ENCODE measurements around the gene ARHGEF40. TPM values are rescaled to one million over a fixed set of nuclear protein-coding genes. Genes with fewer than 3 reads are reported as not detected.

ARHGEF40 gene
- polyA plus RNA-seq, 1 donor (not counting 4 experiments of a cell fraction or from before 2014, with no cell fraction given) = 8.7 TPM

- Histone ChIP-seq H3K79me2 (ENCODE audit: control insufficient read depth, insufficient read depth, low read length) (no peaks in the 10 kb centered on the region), H3K9me3 (ENCODE audit: control insufficient read depth, low read depth, low read length) (no peaks in the 10 kb centered on the region), H3K36me3 (ENCODE audit: control insufficient read depth in 2 of 2, extremely low read depth in 1 of 2, insufficient read depth in 2 of 2, low read length in 2 of 2) (no peaks in the 10 kb centered on the region), H3K4me3 (ENCODE audit: control insufficient read depth in 2 of 3, extremely low read depth in 1 of 3, insufficient read depth in 2 of 3, low read depth in 1 of 3, low read length in 3 of 3) (no peak overlapping the region), H3K27ac (ENCODE audit: control insufficient read depth, insufficient read depth, low read length) (no peak overlapping the region), H3K4me1 (ENCODE audit: control insufficient read depth, extremely low read depth, insufficient read depth, low read length) (no peaks in the 10 kb centered on the region), H3K9ac (ENCODE audit: control insufficient read depth, extremely low read depth, insufficient read depth, low read length) (no peak overlapping the region), H2AFZ (ENCODE audit: control insufficient read depth, low read length) (no peak overlapping the region), H4K20me1 (ENCODE audit: control insufficient read depth, extremely low read depth, insufficient read depth, low read length) (no peaks in the 10 kb centered on the region), H3K9me1 (ENCODE audit: control insufficient read depth, extremely low read depth, insufficient read depth, low read length) (no peaks in the 10 kb centered on the region), H3K4me2 (ENCODE audit: control insufficient read depth, extremely low read depth, insufficient read depth, low read depth, low read length) (no peak overlapping the region), H3K27me3 (ENCODE audit: control insufficient read depth, extremely low read depth, insufficient read depth, low read length) (no peaks in the 10 kb centered on the region)
- DNase-seq (ENCODE audit: low read depth, low spot score) = no peak
- no peak for FAIRE-seq
- no peak for TF ChIP-seq EZH2 (IDR thresholded peaks at IDR 0.05; ENCODE audit: low read length)
- TF ChIP-seq CTCF (optimal IDR thresholded peaks at IDR 0.05 in 1 of 3, IDR thresholded peaks at IDR 0.05 in 1 of 3, conservative IDR thresholded peaks at IDR 0.05 in 1 of 3; ENCODE audit: extremely low read depth in 1 of 3, insufficient read depth in 2 of 3, low read length in 3 of 3) = no peak
- dilution Hi-C loops (cut with MboI; ENCODE audit: extremely low pct_ligation_motif_present, low sequenced_read_pairs) = no loop called here
These were observed 16.7 kb upstream of the ARHGEF40 start for GRCh38 chr14:21053184-21054122.

GRCh38 chr14:21054123-21054767 is 15.9 kb upstream of the ARHGEF40 start:
- no peaks in the 10 kb centered on the region for H3K79me2 ChIP-seq (ENCODE audit: control insufficient read depth, insufficient read depth, low read length)
- no peaks in the 10 kb centered on the region for H3K9me1 ChIP-seq (ENCODE audit: control insufficient read depth, extremely low read depth, insufficient read depth, low read length)
- H3K4me2 ChIP-seq (ENCODE audit: control insufficient read depth, extremely low read depth, insufficient read depth, low read depth, low read length) = no peak overlapping the region
- no peaks in the 10 kb centered on the region for H3K36me3 ChIP-seq (ENCODE audit: control insufficient read depth in 2 of 2, extremely low read depth in 1 of 2, insufficient read depth in 2 of 2, low read length in 2 of 2)
- no peak for TF ChIP-seq CTCF (optimal IDR thresholded peaks at IDR 0.05 in 1 of 3, IDR thresholded peaks at IDR 0.05 in 1 of 3, conservative IDR thresholded peaks at IDR 0.05 in 1 of 3; ENCODE audit: extremely low read depth in 1 of 3, insufficient read depth in 2 of 3, low read length in 3 of 3)
- TF ChIP-seq EZH2 (IDR thresholded peaks at IDR 0.05; ENCODE audit: low read length) = no peak
- H2AFZ ChIP-seq (ENCODE audit: control insufficient read depth, low read length) = no peak overlapping the region
- FAIRE-seq (no peak), DNase-seq (ENCODE audit: low read depth, low spot score) (no peak)
- H3K27ac ChIP-seq (ENCODE audit: control insufficient read depth, insufficient read depth, low read length) = no peak overlapping the region
- no peak overlapping the region for H3K4me3 ChIP-seq (ENCODE audit: control insufficient read depth in 2 of 3, extremely low read depth in 1 of 3, insufficient read depth in 2 of 3, low read depth in 1 of 3, low read length in 3 of 3)
- no peaks in the 10 kb centered on the region for H3K4me1 ChIP-seq (ENCODE audit: control insufficient read depth, extremely low read depth, insufficient read depth, low read length)
- no peak overlapping the region for H3K9ac ChIP-seq (ENCODE audit: control insufficient read depth, extremely low read depth, insufficient read depth, low read length)
- no peaks in the 10 kb centered on the region for H4K20me1 ChIP-seq (ENCODE audit: control insufficient read depth, extremely low read depth, insufficient read depth, low read length)
- H3K9me3 ChIP-seq (ENCODE audit: control insufficient read depth, low read depth, low read length) = no peaks in the 10 kb centered on the region
- H3K27me3 ChIP-seq (ENCODE audit: control insufficient read depth, extremely low read depth, insufficient read depth, low read length) = no peaks in the 10 kb centered on the region
- dilution Hi-C loops (cut with MboI; ENCODE audit: extremely low pct_ligation_motif_present, low sequenced_read_pairs) = no loop called here
